ENCODE results near the gene FXYD7.
"Not testable (repeated sequence)": the region's sequence is repeated elsewhere in the genome, so short reads cannot be mapped to it uniquely, and the experiment has no call there.

FXYD7 gene

DNA sequence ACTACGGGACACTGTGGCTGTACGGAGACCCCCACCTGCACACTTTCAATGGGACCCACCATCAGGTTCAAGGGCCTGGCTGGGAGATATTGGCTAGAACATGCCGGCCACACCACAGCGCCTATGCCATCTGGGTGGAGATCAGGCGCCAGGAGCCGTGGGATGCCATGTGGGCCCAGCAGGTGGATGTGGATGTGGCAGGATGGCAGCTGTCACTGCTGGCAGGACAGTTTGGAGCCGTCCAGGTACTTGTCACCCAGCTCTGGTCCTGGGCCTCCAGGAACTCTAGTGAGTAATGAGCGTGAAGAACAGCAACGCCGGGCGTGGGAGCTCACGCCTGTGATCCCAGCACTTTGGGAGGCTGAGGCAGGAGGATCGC is 43.2 kb upstream of the FXYD7 start:
- TF ChIP-seq ZFX (IDR thresholded peaks at IDR 0.05) = no peak
- TF ChIP-seq, protein P1, sequence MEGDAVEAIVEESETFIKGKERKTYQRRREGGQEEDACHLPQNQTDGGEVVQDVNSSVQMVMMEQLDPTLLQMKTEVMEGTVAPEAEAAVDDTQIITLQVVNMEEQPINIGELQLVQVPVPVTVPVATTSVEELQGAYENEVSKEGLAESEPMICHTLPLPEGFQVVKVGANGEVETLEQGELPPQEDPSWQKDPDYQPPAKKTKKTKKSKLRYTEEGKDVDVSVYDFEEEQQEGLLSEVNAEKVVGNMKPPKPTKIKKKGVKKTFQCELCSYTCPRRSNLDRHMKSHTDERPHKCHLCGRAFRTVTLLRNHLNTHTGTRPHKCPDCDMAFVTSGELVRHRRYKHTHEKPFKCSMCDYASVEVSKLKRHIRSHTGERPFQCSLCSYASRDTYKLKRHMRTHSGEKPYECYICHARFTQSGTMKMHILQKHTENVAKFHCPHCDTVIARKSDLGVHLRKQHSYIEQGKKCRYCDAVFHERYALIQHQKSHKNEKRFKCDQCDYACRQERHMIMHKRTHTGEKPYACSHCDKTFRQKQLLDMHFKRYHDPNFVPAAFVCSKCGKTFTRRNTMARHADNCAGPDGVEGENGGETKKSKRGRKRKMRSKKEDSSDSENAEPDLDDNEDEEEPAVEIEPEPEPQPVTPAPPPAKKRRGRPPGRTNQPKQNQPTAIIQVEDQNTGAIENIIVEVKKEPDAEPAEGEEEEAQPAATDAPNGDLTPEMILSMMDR (conservative IDR thresholded peaks at IDR 0.05) = no peak
- no peak overlapping the region for H3K27ac ChIP-seq

DNA sequence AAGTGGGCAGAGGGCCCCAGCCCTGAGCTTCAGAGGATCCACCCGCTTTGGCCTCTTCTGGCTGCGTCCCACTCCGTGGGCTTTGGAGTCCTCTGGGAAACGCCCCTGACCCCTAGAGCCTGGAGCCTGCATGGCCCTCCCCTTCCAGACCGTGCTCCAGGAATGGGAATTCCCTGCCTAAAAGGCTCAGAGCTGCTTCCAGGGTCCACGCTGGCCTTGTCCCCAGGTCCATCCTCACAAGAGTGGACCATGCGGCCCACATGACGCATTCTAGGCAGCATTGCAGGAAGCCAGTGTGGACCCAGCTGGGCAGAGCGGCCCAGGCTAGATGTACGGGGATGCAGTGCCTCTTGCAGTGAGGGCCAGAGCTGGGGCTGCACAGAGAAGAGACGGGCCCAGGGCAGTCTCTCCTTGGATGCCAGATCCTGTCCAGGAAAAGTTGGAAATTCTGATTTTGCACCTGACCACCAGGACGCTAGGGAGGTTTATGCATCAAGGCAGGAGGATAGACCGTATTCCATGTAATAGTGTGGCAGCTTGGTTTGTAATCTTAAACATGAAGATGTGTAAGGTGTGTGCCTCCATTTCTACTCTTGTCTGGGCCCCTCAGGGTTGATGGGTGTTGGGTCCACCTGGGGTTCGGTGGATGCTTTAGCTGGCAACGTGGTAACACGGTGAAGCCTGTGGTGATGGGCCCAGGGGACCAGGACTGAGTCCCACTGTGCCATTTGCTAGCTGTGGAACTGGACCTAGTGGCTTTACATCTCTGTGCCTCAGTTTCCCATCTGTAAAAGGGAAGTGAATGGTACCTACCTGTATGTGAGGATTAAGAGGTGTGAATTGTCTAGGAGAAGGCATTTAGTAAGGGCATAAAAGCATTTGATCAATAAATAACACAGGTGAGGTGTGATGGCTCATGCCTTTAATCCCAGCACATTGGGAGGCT is 42.2 kb upstream of the FXYD7 start:
- TF ChIP-seq ZFX (IDR thresholded peaks at IDR 0.05) = no peak
- TF ChIP-seq, protein P1 (conservative IDR thresholded peaks at IDR 0.05) = no peak
- no peak overlapping the region for H3K27ac ChIP-seq

DNA sequence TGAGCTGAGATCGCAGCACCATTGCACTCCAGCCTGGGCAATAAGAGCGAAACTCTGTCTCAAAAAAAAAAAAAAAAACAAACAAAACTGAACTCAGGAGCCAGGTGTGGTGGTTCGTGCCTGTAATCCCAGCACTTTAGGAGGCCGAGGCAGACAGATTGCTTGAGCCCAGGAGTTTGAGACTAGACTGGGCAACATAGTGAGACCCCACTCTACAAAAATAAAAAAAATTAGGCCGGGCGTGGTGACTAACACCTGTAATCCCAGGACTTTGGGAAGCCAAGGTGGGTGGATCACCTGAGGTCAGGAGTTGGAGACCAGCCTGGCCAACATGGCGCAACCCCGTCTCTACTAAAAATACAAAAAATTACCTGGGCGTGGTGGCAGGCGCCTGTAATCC is 41.1 kb upstream of the FXYD7 start:
- not testable (repeated sequence) for H3K27ac ChIP-seq

DNA sequence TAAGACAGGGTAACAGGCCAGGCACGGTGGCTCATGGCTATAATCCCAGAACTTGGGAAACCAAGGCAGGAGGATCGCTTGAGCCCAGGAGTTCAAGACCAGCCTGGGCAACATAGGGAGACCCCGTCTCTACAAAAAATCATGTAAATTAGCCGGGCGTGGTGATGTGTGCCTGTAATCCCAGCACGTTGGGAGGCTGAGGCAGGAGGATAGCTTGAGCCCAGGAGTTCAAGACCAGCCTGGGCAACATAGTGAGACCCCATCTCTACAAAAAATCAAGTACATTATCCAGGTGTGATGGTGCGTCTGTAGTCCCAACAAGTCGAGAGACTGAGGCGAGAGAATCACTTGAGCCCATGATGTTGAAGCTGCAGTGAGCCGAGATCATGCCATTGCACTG is 39.4 kb upstream of the FXYD7 start:
- H3K27ac ChIP-seq = not testable (repeated sequence)

DNA sequence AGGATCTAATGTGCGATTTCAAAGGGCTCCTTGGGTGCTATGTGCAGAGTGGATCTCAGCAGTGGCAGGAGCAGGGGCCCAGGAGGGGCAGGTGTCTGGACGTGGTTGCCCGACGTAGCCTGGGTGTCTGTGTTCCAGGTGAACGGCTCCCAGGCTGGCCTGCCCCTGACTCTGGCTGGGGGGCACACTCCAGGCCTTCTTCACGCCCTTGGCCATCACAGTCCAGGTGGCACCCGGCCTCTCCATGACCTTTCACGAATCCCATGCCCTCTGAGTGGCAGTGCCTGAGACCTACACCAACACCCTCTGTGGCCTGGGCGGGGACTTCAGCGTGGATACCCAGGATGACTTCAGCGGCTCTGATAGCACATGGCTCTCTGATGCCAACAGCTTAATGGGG is 38.7 kb upstream of the FXYD7 start:
- no peak overlapping the region for H3K27ac ChIP-seq
- TF ChIP-seq ZFX (IDR thresholded peaks at IDR 0.05) = no peak
- TF ChIP-seq, protein P1 (conservative IDR thresholded peaks at IDR 0.05) = no peak

DNA sequence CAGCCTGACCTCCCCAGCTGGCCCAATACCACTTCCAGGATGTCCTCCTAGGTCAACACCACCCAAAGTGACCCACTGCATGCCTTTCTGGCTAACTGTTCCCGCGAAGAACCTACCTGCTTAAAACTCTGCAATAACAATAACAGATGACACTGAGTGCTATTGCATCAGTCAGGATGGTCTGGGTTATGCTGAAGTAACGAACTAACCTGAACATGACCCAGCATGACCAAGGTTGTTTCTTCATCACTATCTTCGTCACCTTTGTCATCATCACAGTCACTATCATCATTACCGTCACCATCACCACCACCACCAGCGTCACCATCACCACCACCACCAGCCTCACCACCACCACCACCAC is 38.0 kb upstream of the FXYD7 start:
- no peak for TF ChIP-seq ZFX (IDR thresholded peaks at IDR 0.05)
- TF ChIP-seq, protein P1 (conservative IDR thresholded peaks at IDR 0.05) = no peak
- no peak overlapping the region for H3K27ac ChIP-seq

DNA sequence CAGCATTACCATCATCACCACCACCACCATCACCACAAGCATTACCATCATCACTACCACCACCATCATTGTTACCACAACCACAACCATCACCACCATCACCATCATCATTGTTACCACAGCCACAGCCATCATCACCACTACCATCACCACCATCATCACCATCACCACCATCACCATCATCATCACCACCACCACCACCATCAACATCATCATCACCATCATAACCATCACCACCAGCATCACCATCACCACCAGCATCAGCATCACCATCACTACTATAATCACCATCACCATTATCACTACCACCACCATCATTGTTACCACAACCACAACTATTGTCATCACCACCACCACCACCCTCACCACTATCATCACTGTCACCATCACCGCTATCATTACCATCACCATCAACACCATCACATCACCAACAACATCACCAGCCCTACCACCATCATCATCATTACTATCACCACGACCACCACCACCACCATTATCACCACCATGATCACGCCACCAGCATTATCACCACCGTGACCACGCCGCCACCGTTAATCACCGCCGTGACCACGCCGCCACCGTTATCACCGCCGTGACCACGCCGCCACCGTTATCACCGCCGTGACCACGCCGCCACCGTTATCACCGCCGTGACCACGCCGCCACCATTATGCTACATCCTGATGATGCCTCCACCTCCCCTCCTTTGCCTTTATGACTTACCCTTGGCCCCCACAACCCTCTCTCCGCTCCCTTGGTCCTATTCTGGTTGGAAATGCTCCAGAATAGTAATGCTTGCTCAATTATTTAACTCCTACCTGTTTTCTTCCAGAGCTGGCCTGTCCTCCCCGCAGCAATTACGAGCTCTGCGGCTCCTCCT is 37.4 kb upstream of the FXYD7 start:
- TF ChIP-seq, protein P1 (conservative IDR thresholded peaks at IDR 0.05) = no peak
- no peak for TF ChIP-seq ZFX (IDR thresholded peaks at IDR 0.05)
- no peak overlapping the region for H3K27ac ChIP-seq

DNA sequence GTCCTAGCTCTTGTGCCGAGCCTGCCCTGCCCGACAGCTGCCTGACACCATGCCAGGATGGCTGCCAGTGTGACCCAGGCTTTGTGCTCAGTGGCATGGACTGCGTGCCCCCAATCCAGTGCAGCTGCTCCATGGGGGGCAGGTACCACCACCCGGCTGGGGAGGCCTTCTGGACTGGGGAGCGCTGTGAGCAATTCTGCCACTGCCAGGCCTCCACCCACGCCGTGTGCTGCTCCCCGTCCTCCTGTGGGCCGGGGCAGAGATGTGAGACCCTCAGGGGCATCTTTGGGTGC is 36.8 kb upstream of the FXYD7 start:
- TF ChIP-seq, protein P1 (conservative IDR thresholded peaks at IDR 0.05) = no peak
- TF ChIP-seq ZFX (IDR thresholded peaks at IDR 0.05) = no peak
- no peak overlapping the region for H3K27ac ChIP-seq

Data from C4-2B (cell line).